ENCODE data around the gene KRTAP10-6. TPM values are rescaled to one million over a fixed set of nuclear protein-coding genes. Genes with fewer than 3 reads are reported as not detected.
A peak's percentile ranks its signal among the peaks of the same experiment; 100 is the strongest.
"Not testable (repeated sequence)": the region's sequence is repeated elsewhere in the genome, so short reads cannot be mapped to it uniquely, and the experiment has no call there.

The KRTAP10-6 gene
- total RNA-seq, 1 donor from 2014 or later: not detected

DNA sequence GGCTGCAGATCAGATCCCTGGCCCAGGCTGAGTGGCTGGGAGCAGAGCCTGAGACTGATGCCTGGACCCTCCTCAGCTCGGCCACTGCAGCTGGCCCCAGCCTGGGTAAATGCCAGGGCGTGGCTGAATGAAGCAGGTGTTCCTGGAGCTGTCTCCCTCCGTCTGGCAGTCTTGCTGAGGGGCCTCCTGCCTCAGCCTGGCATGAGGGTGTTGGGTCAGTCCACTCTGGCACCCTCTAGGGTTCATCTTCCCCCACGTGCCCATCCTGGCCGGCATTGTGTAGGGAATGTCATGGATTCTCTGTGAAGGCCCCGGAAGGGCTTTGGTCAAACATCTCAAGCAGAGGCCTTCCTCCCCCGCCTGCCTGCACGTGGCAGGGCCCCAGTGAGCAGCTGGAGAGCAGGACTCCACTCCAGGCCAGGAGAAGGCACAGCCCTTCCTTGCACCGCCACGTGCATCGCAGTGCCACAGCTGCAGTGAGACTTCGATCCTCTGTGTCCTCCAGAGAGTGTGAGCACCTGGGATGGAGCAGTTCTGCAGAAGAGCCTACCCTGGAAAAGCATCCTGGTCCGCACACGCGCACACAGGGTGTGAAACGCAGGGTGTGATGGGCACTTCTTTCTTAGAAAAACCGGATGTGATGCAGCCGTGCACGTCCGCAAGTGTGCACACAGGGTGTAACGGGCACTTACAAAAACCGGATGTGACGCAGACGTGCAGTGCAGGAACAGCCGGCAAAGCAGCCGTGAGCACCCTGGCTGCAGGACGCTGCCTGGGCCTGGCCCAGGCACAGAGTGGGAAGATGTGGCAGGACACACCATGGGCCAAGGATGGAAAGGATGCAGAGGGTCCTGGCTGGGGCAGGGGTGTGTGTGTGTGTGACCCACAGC lies 23.4 kb downstream of the KRTAP10-6 start:
- no peak for ATAC-seq
- DNase-seq (ENCODE audit: low spot score): no peak
- intact Hi-C loops (cut with DNase I): no loop called here

GRCh38 chr21:44568261-44568660 lies 24.0 kb downstream of the KRTAP10-6 start:
- intact Hi-C loops (cut with DNase I): no loop called here
- ATAC-seq (no peak), DNase-seq (ENCODE audit: low spot score) (no peak)

DNA sequence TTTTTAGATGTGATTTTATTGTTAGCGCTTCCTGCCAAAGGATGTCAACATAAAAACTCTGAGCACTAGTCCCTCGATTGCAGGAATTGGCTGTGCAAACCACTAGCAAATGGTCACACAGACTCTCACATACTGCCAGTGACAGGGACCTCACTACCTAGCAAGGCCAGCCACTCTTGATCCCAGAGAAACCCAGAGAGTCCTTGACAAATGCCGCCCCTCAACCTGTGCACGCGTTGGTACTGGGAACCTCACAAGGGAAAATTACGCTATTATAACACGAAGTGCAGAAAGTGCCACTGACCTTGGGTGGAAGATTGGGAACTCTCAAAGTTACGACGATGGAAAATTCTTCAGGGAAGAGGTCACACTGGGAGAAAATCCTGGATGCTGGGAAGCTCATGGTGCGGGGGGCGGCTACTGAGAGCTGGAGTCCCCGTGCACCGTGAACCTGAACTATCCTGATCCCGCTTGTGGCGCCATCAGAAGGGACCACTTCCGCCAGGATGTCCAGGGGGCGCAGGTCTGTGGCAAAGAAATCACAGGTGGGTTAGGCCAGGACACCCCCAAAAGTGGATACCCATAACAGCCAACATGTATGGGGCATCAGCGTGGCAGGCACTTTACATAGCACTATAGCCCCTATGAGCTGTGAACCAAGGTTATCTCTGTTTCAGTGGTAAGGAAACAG lies 24.7 kb downstream of the KRTAP10-6 start:
- DNase-seq (ENCODE audit: low spot score) (no peak), ATAC-seq (no peak)
- intact Hi-C loops (cut with DNase I): no loop called here

DNA sequence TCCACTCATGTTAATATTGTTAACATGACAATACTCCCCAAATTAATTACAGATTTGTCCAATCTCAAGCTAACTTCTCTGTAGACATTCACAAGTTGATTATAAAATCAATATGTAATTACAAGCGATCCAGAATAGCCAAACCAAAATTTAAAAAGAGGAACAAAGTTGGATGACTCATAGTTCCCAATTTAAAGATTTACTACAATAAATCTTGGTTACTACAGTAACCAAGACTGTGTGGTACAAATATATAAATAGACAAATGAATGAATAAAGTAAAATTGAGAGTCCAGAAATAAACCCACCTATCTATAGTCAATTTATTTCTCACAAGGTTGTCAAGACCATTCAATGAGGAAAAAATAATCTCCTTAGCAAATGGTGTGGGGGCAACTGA lies 25.9 kb downstream of the KRTAP10-6 start:
- intact Hi-C loops (cut with DNase I): no loop called here
- DNase-seq (ENCODE audit: low spot score) (no peak), ATAC-seq (no peak)

DNA sequence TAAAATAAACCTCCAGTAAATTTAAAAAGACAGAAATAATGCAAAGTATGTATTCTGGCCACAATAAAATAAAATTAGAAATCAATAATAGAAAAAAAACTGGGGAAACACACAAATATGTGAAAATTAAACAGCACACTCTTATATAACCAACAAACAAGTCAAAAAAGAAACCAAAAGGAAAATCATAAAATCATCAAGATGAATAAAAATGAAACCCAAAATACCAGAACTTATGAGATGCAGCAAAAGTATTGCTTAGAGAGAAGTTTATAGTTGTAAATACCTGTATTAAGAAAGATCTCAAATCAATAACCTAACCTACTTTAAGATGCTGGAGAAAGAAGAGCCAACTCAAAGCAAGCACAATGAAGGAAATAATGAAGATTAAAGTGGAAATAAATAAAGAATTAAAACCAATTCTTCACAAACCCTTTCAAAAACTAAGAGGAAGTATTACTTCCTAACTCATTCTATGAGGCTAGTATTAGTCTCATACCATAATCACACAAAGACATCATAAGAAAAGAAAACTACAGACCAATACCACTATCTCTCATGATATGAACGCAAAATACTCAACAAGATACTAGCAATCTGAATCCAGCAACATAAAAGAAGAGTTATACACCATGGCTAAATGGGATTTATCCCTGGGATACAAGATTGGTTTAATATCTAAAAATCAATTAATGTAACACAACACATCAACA lies 27.3 kb downstream of the KRTAP10-6 start:
- DNase-seq (ENCODE audit: low spot score) (no peak), ATAC-seq (no peak)
- intact Hi-C loops (cut with DNase I): no loop called here

- intact Hi-C loops (cut with DNase I): no loop called here
- no peak for ATAC-seq
- DNase-seq (ENCODE audit: low spot score): no peak
Measured at GRCh38 chr21:44564099-44564498, 28.2 kb downstream of the KRTAP10-6 start.

DNA sequence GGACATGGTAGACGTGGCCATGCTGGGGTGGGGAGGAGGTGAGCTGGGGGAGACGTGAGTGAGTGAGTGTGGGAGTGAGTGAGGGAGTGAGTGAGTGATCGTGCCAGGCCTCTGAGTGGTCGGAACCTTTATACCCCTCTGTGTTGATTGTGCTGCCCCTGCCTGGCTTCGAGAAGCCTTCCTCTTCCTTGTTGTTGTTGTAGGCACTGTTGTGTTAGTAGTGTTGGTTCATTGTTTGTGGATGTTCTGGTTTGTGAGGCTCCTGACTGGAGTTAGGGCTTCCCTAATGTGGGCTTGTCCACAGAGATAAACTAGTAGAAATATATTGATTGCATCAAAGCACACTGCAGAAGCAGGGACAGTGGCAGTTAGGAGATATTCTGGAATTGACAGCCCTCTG lies 33.6 kb downstream of the KRTAP10-6 start, which contains the start of gene KRTAP10-3:
TSS of gene KRTAP10-3 (minus strand) at position 101 of the 400 bp plus-strand sequence. CDS start at position 21, 80 bp downstream.
- no peak for ATAC-seq
- DNase-seq (ENCODE audit: low spot score): no peak
- intact Hi-C loops (cut with DNase I): no loop called here

GRCh38 chr21:44558329-44558675 lies 34.0 kb downstream of the KRTAP10-6 start:
- intact Hi-C loops (cut with DNase I); DNase-seq (ENCODE audit: low spot score); ATAC-seq: not testable (repeated sequence)

- DNase-seq (ENCODE audit: low spot score): peak; percentile 38
- ATAC-seq: no peak
- intact Hi-C loops (cut with DNase I): no loop called here
Measured at GRCh38 chr21:44557491-44558328, 34.6 kb downstream of the KRTAP10-6 start.

DNA sequence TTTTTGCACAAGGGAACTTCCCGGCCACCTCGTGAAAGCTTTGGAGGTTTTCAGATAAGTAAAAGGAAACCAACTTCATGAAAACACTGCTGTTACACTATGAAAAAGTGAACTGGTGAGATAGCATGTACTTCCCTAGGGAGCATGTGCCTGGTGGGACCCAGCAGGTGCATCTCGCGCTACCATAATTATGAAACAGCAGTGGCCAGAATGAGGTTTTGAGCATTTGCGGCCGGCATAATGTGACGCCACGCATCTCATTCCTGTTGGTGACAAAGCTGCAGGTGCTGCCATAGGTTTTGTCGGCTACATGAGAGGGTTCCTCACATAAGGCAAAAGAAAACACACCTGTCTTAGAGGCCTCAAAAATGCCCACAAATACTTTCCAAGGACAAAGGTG lies 35.4 kb downstream of the KRTAP10-6 start:
- intact Hi-C loops (cut with DNase I): no loop called here
- ATAC-seq (no peak), DNase-seq (ENCODE audit: low spot score) (no peak)

- intact Hi-C loops (cut with DNase I): no loop called here
- no peak for DNase-seq (ENCODE audit: low spot score)
- ATAC-seq: no peak
Measured at GRCh38 chr21:44555200-44555875, 37.0 kb downstream of the KRTAP10-6 start.

DNA sequence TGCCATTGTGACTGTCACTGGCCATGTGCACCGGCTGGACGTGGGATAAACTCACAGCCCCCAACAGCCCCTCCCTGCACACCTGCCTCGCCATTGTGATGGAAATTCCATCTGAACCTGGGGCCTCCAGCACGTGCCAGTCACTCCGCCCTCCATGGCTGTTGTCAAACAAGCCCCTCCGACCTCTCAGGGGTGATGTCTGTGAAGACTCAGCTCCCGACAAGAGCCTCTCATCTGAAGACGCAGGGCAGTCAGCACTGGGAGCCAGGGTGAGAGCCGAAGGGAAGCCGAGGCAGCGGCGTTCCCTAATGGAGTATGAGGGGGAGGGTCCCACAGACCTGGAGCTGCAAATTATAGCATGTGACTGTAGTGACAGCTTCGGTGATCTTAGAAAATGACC lies 39.6 kb downstream of the KRTAP10-6 start:
- peak; percentile 51 for DNase-seq (ENCODE audit: low spot score)
- intact Hi-C loops (cut with DNase I): no loop called here
- ATAC-seq: no peak

DNA sequence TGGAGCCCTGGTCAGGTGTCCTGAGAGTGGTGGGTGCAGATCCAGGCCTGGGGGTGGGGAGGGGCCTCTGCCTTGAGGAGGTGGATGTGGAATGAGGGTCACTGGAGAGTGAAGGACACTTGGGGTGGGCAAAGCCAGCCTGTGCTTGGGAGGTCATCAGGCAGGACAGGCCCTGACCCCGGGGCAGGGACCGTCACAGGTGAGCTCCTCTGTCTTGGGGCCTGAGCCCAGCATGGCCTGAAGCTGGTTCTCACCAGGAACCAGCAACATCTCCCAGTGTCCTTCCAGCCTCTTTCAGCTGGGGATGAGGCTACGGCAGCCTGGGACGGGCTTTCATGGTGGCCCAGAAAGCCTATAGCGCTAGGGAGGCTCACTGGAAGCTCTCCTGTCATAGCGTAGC lies 40.2 kb downstream of the KRTAP10-6 start:
- intact Hi-C loops (cut with DNase I): no loop called here
- no peak for DNase-seq (ENCODE audit: low spot score)
- ATAC-seq: no peak

DNA sequence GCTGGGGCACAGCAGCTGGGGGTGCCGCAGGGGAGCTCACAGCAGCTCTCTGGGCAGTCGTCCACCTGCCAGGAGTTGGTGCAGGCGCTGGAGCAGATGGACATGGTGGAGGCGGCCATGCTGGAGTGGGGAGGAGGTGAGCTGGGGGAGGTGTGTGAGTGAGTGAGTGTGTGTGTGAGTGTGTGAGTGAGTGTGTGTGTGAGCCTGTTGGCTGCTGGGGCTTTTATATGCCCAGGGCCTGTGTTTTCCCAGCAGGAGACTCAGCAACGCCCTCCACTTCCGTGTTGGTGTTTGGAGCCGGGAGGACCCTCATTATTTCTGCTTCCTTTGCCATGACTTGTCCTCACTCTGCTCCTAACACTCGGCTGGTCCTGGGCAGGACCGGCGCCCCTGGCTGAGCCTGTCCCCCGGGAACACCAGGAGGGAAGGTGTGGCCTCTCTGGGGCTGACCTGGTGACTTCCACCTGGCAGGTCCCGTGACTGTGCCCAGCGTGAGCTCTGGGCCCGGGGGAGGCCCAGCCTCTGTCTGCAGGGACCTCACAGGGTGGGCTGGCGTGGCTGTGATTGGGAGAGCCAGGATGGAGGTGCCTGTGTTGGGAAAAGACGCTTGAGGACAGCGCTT lies 40.9 kb downstream of the KRTAP10-6 start, which contains the start of gene KRTAP10-2:
TSS of gene KRTAP10-2 (minus strand) at position 166 of the 622 bp plus-strand sequence. CDS start at position 119, 47 bp downstream.
- DNase-seq (ENCODE audit: low spot score) (peak; percentile 38), ATAC-seq (no peak)
- intact Hi-C loops (cut with DNase I): no loop called here

GRCh38 chr21:44550807-44551206 lies 41.5 kb downstream of the KRTAP10-6 start:
- peak; percentile 33 for DNase-seq (ENCODE audit: low spot score)
- ATAC-seq: no peak
- intact Hi-C loops (cut with DNase I): no loop called here

DNA sequence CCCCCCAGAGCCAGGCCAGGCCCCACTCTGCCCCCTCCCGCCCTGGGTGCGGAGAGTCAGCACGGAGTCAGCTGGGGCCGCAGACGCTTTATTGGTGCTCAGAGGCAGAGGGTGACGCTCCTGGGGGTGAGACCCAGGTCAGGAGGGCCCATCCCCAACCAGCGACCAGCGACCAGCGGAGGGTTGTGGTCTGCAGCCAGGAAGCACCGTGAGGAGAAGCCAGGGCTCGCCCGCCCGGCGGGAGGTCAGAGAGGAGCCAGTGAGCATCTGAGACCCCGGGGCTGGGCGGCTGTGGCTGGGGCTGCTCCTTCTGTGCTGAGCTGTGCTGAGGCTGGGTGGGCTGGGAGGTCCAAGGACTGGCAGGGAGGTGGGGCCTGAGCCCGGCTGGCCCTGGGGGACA lies 42.0 kb downstream of the KRTAP10-6 start:
- ATAC-seq; intact Hi-C loops (cut with DNase I): not testable (repeated sequence)
- DNase-seq (ENCODE audit: low spot score): peak; percentile 40

DNA sequence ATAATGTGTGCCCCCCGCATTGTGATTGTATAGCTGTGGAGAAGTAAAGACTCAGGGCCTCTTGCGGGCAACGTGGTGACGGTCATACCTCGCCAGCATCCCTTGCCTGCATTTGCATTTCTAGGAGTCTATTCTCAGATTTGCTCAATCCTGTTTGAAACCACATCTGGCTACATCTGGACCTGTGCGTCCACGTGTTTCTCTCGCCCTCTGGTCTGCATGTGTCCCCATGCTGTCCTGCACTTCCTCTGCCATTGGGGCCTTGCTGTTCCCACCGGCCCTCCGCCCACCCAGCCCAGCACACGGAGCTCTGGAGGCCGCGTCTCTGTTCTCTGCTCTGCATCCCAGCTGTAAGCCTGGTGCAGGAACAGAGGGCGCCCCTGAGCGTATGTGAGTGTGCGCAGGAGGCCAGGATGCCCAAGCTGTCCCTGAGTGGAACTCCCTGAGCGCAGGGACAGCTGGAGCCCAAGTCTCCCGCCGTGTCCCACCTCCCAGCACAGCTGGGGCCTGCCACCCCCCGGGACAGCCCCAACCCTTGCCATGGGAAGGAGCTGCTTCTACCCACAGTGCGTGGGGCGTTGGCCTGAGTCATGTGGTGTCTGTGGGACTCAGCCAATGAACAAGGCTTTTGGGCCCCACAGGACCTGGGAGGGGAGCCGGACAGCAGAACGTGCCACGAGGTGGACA lies 42.6 kb downstream of the KRTAP10-6 start:
- DNase-seq (ENCODE audit: low spot score): peak; percentile 56
- no peak for ATAC-seq
- intact Hi-C loops (cut with DNase I): no loop called here

All from sciatic nerve (tissue), 2 donors.